IPS-18a (cell line): ENCODE results near the gene SVOP.
"Not testable (repeated sequence)": the region's sequence is repeated elsewhere in the genome, so short reads cannot be mapped to it uniquely, and the experiment has no call there.

Experiments used
- H3K27ac ChIP-seq: one replicate; pipeline ENCODE4 v1.5.1; 2013; ENCODE audit warnings: low read length
- H3K27me3 ChIP-seq: one replicate; pipeline ENCODE4 v1.6.1; 2013; ENCODE audit warnings: mild to moderate bottlenecking, low read length; ENCODE audit not compliant: control insufficient read depth, insufficient read depth
- H3K36me3 ChIP-seq: one replicate; pipeline ENCODE4 v1.6.1; 2013; ENCODE audit warnings: low read depth, low read length; ENCODE audit not compliant: control insufficient read depth
- H3K4me1 ChIP-seq: one replicate; pipeline ENCODE4 v1.6.1; 2013; ENCODE audit warnings: low read depth, low read length; ENCODE audit not compliant: control insufficient read depth
- H3K4me3 ChIP-seq: one replicate; pipeline ENCODE4 v1.5.1; 2013; ENCODE audit warnings: low read length
- H3K9ac ChIP-seq: one replicate; pipeline ENCODE4 v1.6.1; 2013; ENCODE audit warnings: mild to moderate bottlenecking, low read length, moderate library complexity
- H3K9me3 ChIP-seq: one replicate; pipeline ENCODE4 v1.6.1; 2013; ENCODE audit warnings: low read depth, low read length; ENCODE audit not compliant: control insufficient read depth

The SVOP gene

DNA sequence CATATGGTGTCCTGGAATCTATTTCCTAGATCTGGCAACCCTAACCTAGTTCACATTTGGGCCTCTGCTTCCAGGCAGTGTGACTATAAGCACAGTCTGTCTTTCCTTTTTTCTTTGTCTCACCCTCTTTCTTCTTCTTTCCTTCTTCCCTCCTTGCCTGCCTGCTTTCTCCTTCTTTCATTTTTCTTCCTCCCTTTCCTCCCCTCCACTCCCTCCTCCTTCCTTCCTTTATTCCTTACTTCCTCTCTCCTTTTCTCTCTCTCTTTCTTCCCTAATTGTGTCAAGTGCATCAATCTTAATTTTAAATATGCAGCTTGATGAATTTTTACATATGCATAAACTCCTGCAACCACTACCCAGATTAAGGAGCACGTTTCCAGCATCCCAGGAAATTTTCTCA, 145.6 kb downstream of the SVOP start:
- no peaks in the 10 kb centered on the region for H3K4me1 ChIP-seq
- no peaks in the 10 kb centered on the region for H3K36me3 ChIP-seq
- no peak overlapping the region for H3K27ac ChIP-seq
- H3K27me3 ChIP-seq: no peaks in the 10 kb centered on the region
- H3K9ac ChIP-seq: no peak overlapping the region
- no peak overlapping the region for H3K4me3 ChIP-seq
- no peaks in the 10 kb centered on the region for H3K9me3 ChIP-seq

DNA sequence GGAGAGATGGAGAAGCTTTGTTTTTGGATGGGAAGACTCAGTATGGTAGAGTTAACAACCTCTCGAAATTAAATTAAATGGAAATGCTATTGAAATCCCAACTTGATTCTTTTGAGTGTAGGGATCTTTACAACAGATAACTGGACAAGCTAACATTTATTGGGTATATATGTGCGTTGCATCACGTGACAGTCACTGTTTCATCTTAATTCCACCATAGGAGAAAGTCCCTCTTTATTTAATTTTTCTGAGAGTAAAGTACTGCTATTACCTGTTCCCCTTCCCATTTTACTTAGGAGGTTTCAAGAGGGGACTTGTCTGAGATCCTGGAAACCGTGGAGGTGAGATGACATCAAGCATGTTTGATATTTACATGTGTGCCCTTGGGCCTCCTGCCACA, 152.1 kb downstream of the SVOP start:
- no peaks in the 10 kb centered on the region for H3K36me3 ChIP-seq
- H3K4me1 ChIP-seq: no peaks in the 10 kb centered on the region

DNA sequence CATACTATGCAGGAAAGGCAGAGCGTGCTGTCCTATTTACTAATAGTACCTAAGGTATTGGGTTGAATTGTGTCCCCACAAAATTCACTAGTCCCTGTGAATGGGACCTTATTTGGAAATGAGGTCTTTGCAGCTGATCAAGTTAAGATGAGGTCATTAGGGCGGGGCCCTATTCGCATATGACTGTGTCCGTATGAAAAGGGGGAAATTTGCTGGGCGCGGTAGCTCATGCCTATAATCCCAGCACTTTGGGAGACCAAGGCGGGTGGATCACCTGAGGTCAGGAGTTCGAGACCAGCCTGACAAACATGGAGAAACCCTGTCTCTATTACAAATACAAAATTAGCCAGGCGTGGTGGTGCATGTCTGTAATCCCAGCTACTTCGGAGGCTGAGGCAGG, 154.8 kb downstream of the SVOP start:
- not testable (repeated sequence) for H3K27me3 ChIP-seq, H3K36me3 ChIP-seq, H3K4me3 ChIP-seq, H3K9me3 ChIP-seq, H3K27ac ChIP-seq, H3K4me1 ChIP-seq, H3K9ac ChIP-seq

More for the DNA sequence above, 152.1 kb downstream of the SVOP start:
- Histone ChIP-seq H3K9ac (no peak overlapping the region), H3K9me3 (no peaks in the 10 kb centered on the region), H3K27me3 (no peaks in the 10 kb centered on the region), H3K4me3 (no peak overlapping the region), H3K27ac (no peak overlapping the region)

- peaks cover 2% of the 10 kb centered on the region for H3K4me1 ChIP-seq
- no peak overlapping the region for H3K9ac ChIP-seq
- no peak overlapping the region for H3K27ac ChIP-seq
- no peaks in the 10 kb centered on the region for H3K9me3 ChIP-seq
- H3K27me3 ChIP-seq: no peaks in the 10 kb centered on the region
- H3K36me3 ChIP-seq: no peaks in the 10 kb centered on the region
- H3K4me3 ChIP-seq: no peak overlapping the region
Measured at GRCh38 chr12:108865169-108865568, 155.7 kb downstream of the SVOP start.

DNA sequence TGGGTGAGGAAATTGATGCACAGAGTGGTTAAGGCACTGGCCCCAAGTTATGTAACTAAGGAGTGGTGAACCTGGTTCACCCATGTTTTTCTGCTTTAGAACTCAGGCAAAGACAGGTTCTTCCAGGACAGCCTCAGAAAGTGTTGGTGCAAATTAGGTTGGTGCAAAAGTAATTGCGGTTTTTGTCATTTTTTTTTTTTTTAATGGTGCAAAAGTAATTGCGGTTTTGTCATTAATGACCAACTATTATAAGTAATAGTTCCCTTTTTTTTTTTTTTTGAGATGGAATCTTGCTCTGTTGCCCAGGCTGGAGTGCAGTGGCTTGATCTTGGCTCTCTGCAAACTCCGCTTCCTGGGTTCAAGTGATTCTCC, 158.3 kb downstream of the SVOP start:
- Histone ChIP-seq H3K4me1 (peaks cover 8% of the 10 kb centered on the region), H3K27me3 (peaks cover 14% of the 10 kb centered on the region), H3K4me3 (no peak overlapping the region), H3K36me3 (no peaks in the 10 kb centered on the region), H3K9ac (no peak overlapping the region), H3K27ac (no peak overlapping the region), H3K9me3 (no peaks in the 10 kb centered on the region)

GRCh38 chr12:108861878-108862587, 158.8 kb downstream of the SVOP start:
- H3K9me3 ChIP-seq: no peaks in the 10 kb centered on the region
- H3K4me3 ChIP-seq: no peak overlapping the region
- H3K27ac ChIP-seq: no peak overlapping the region
- peaks cover 14% of the 10 kb centered on the region for H3K27me3 ChIP-seq
- H3K9ac ChIP-seq: no peak overlapping the region
- H3K4me1 ChIP-seq: peaks cover 8% of the 10 kb centered on the region
- no peaks in the 10 kb centered on the region for H3K36me3 ChIP-seq

DNA sequence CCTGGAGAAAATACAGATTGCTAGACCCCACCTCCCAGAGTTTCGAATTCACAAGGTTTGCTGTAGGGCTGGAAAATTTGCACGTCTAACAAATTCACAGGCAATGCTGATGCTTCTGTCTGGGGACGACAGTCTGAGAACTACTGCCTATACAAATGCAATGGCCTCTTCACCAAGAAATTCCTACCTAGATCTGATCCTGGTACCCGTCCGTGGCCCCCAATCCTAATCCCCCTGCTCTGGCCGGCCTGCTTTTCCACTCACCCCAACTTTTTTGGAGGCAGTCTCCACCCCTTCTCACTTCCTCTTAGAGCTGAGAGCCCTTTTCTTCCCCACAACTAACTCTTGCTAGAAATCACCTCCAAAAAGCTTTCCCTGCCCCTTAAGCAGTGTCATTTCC, 160.4 kb downstream of the SVOP start:
- H3K9me3 ChIP-seq: no peaks in the 10 kb centered on the region
- H3K4me3 ChIP-seq: no peak overlapping the region
- no peaks in the 10 kb centered on the region for H3K36me3 ChIP-seq
- peaks cover 14% of the 10 kb centered on the region for H3K27me3 ChIP-seq
- peaks cover 8% of the 10 kb centered on the region for H3K4me1 ChIP-seq
- H3K9ac ChIP-seq: no peak overlapping the region
- no peak overlapping the region for H3K27ac ChIP-seq

DNA sequence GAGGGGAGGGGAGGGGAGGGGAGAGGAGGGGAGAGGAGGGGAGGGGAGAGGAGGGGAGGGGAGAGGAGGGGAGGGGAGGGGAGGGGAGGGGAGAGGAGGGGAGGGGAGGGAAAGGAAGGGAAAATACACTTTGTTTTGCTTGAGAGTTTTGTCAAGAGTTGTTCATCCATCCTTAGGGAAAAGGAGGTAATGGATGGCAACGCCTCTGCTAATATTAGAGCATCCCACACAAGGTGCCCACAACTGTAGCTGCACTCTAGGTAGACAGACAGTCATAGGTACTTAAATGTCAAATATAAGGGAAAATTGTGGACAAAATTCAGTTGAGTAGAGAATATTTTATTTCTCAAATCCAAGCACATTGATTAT, 161.0 kb downstream of the SVOP start:
- Histone ChIP-seq H3K36me3 (no peaks in the 10 kb centered on the region), H3K27ac (no peak overlapping the region), H3K9me3 (no peaks in the 10 kb centered on the region), H3K27me3 (peaks cover 14% of the 10 kb centered on the region), H3K4me1 (peaks cover 8% of the 10 kb centered on the region), H3K4me3 (no peak overlapping the region), H3K9ac (no peak overlapping the region)

DNA sequence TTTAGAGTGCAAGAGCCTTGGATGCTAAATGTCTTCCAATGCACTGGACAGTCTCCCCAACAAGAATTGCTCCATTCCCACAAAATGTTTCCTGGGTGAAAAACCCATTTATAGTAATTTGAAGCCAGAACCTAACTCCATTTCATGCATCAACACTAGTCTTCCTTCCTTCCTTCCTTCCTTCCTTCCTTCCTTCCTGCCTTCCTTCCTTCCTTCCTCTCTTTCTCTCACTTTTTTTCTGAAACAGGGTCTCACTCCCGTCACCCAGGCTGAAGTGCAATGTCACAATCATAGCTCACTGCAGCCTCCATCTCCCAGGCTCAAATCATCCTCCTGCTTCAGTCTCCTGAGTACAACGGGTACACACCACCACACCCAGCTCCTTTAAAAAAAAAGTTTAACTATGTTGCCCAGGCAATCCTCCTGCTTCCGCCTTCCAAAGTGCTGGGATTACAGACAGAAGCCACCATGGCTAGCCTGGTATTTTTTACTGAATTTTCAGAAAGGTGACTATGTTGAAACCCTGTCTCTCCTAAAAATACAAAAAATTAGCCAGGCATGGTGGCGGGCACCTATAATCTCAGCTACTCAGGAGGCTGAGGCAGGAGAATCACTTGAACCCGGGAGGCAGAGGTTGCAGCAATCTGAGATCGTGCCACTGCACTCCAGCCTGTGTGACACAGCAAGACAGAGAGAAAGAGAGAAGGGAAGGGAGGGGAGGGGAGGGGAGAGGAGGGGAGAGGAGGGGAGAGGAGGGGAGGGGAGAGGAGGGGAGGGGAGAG, 161.5 kb downstream of the SVOP start:
- not testable (repeated sequence) for H3K4me1 ChIP-seq, H3K9ac ChIP-seq, H3K27ac ChIP-seq, H3K36me3 ChIP-seq, H3K9me3 ChIP-seq
- H3K27me3 ChIP-seq: peaks cover 14% of the 10 kb centered on the region
- H3K4me3 ChIP-seq: peak overlapping the region; percentile 46

GRCh38 chr12:108858311-108859074, 162.4 kb downstream of the SVOP start:
- peaks cover 14% of the 10 kb centered on the region for H3K27me3 ChIP-seq
- no peaks in the 10 kb centered on the region for H3K9me3 ChIP-seq
- no peak overlapping the region for H3K27ac ChIP-seq
- H3K9ac ChIP-seq: peak overlapping the region; percentile 7
- H3K4me3 ChIP-seq: peak overlapping the region; percentile 46
- H3K4me1 ChIP-seq: peaks cover 8% of the 10 kb centered on the region
- H3K36me3 ChIP-seq: no peaks in the 10 kb centered on the region
